Measurements from ENCODE around the gene EGR4.
"Not testable (repeated sequence)": the region's sequence is repeated elsewhere in the genome, so short reads cannot be mapped to it uniquely, and the experiment has no call there.

EGR4 gene

DNA sequence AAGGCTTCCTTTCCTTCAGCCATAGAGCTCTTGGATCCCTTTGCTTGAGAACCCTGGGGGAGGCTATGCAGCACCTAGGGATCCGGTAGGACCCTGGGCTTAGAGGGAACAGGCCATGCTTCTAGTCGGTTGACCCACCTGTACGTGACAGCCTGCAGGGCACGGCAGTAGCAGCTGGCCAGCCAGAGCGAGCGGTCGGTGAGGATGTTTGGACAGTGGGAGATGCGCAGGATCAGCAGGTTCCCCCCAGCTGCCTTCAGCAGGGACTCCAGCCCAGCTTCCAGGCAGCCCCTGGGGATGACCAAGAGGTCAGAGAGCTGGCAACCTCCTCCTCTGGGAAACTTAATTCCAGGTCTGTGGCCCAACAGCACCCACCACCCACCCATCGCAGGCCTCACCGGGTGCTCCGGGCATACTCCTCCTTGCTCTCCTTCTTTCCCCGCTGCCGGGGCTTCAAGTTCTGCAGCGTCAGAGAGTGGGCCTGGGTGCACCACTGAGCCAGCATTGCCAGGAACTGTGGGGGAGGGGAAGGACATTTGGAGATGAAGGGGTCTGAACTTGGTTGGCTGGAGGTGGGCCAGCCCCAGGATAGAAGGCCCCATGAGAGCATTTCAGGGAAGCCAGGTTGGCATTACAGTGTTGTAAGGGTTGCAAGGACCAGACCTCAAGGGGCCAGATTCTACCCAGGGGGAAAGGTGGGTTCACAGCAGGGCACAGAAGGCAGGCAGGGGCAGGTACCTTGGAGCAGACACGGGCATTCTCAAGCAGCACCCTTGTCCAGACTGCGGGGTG, 29.6 kb downstream of the EGR4 start:
- no peak for DNase-seq (ENCODE audit: low spot score)

DNA sequence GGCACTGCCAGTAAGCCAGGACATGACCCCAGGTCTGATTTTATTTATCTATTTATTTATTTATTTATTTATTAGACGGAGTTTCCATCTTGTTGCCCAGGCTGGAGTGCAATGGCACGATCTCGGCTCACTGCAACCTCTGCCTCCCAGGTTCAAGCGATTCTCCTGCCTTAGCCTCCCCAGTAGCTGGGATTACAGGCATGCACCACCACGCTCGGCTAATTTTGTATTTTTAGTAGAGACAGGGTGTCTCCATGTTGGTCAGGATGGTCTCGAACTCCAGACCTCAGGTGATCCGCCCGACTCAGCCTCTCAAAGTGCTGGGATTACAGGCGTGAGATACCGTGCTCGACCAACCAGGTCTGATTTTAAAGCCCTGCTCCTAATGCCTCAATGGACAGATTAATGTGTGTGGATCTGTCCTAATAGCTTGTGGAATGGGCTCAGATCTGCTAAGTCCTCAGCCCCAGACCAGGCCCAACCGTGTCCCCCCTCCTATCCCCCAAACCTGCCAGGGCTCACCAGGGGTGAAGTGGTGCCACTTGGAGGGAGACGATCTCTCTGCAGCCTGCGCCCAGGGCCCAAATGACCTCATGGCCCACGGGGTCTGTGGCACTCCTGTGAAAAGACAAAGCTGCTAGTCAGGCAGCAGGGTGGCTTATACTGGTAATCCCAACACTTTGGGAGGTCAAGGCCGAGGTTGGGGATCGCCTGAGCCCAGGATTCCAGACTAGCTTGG, 30.5 kb downstream of the EGR4 start:
- not testable (repeated sequence) for DNase-seq (ENCODE audit: low spot score)

DNA sequence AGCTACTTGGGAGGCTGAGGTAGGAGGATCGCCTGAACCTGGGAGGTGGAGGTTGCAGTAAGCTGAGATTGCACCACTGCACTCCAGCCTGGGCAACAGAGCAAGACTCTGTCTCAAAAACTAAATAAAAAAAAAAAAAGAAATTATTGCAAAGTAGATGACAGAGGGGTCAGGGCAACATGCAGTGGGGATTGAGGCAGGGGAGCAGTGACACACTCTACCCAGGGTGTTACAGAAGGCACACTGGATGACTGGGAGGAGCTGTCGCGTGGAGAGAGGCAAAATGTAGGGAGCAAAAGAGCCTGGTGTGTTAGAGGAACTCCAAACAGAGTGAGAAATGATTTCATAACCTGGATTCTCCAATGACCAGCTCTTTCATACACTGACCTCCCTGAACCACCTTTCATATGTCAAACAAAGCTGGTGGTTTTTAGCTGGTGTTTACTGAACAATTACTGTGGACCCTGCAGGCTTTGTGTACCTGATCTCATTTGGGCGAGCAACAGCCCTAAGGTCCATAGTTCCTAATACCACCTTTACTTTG, 31.2 kb downstream of the EGR4 start:
- DNase-seq (ENCODE audit: low spot score): no peak

DNA sequence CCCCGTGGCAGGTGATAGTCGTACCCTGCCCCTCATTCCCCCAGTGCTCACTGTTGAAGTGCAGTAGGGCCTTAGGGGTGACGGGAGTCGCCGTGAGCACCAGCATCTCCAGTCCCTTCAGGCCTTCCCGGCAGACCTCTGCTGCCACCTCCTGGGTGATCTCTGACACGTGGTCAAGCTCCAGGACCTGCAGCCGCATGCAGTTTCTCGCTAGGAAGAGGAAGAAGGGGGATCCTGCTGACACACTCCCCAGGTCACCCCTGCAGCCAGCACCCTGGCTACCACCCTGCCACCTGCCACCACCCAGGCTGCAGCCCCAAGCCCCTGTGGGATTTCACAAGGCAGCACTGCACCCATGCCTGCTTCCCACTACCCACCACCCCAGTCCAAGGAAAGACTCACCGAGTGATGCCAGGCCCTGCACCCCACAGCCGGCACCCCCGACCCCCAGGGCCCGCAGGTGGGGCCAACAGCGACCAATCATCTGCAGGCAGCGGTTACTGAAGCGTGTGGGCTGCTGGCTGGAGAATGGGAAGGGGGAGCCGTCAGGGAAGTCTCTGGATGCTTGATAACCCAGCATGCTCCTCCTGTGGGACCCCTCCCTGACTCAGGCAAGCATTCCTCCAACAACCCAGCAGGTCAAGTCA, 32.9 kb downstream of the EGR4 start:
- no peak for DNase-seq (ENCODE audit: low spot score)

DNA sequence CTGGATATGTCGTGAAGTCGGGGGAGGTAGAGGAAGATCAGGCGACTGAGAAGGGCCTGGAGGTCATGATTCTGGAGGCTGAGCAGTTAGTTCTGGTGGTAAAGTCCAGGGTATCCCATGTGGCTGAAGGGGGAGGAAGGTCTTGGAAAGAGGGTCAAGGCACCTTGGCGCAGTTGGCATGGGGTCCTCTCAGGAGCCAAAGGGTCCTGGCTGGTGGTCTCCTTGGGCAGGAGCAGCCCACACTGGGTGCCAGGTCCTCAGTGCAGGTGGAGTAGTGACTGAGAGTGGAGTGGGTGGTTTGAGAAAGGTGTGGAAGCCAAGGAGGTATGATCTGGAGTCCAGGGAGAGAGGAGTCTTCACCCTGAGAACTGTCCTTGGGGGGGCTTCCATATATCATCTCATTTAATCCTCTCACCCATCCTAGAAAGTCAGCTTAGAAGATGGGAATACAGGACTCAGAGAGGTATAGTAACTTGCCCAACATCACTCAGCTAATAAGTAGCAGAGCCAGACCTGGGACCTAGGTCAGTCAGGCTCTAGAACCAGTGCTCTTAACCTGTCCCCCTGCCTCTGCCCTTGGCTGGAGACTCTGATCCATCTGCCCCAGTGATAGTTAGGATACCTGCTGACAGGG, 33.5 kb downstream of the EGR4 start:
- DNase-seq (ENCODE audit: low spot score): no peak

DNA sequence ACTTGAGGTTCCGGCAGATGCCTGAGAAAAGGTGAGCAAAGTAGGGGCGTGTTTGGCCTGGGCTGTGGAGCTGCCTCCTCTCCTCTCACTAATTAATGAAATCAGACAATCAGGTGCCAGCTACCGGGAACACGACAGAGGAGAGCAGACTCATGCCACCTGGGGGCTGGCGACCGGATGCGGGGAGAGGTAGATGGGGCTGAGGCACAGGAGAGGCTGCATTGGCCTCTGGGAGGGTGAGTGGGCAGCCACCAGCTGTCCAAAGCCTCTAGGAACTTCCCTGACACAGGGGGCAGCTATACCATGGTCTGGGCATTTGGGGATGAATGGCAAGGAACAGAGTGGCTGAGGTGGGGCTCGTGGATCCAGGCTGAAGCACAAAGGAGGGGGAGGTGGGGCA, 34.1 kb downstream of the EGR4 start:
- no peak for DNase-seq (ENCODE audit: low spot score)

DNA sequence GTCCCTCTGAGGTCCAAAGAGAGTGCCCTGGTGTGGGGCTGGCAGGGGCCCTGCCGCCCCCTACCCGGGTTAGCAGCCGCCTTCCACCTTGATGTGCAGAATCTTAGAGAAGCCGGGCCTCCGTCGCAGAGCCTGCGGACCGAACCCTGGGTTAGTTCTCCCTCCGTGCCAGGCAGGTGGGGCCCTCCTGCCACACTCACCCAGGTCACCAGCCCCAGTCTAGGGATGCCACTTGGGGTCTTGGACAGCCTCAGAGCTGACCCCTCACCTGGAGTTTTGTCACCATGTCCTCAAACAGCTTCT, 34.5 kb downstream of the EGR4 start:
- no peak for DNase-seq (ENCODE audit: low spot score)

DNA sequence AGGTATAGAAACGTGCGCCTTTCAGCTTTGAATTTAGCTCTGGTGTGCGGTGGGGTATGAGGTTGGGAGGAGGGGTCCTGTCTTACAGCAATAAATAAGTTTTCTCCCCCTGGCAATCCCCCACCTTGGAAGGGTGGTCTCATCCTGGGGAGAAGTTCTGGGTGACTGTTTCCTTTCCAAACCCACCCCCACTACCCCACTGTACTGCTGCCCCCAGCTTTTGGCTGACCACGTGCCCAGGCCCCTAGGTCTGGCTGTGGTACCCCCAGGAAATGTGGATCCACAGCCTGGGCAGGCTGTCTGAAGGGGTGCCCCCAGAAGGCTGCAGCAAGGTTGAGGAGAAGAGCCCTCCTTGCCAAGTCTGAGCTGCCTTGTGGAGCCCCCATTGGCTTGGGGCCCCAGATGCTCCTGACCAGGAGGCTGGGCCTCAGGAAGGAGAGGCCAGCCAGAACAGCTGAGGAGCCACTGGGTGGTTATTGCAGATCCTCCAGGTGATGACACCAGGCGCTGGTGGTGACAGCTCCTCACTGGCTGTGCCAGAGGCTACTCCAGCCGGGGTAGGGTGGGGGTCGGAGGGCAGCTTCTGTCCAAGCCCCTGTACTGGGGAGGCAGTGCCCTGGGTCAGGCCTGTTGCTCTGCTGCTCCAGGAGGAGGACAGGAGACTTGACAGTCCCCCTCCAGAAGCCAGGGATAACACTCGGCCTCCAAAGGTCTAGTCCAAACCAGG, 35.0 kb downstream of the EGR4 start:
- no peak for DNase-seq (ENCODE audit: low spot score)

DNA sequence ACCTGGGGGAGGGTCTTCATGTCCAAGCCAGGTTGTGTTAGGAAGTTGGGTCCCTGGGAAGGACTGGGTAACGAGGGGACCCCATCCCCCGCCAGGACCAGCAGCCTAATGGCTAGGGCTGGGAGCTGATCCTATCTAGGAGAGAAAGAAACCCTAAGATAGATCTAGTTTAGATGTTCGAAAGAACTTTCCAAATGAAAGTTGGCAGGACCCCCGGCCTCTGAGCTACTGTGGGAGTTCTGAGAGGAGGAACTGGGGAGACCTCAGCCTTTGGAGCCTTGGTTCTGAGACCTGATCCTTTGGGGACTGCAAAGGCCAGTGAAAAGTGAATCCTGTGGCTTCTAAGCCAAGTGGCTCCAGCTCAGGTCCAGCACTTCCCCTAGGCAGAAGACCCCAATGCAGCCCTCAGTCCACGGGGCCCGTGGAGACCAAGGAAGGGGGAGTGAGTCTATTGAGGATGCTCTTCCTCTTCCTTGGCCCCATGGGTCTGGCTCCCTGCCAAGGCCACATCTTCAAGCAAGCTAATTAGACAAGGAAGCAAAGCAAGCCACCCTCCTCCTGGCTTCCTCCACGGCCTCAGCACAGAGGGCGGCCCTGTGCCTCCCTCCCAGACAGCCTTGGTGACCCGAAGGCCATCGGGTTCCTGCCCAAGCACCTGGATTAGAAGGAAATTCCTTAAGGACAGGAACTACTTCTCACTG, 35.8 kb downstream of the EGR4 start:
- DNase-seq (ENCODE audit: low spot score): no peak

DNA sequence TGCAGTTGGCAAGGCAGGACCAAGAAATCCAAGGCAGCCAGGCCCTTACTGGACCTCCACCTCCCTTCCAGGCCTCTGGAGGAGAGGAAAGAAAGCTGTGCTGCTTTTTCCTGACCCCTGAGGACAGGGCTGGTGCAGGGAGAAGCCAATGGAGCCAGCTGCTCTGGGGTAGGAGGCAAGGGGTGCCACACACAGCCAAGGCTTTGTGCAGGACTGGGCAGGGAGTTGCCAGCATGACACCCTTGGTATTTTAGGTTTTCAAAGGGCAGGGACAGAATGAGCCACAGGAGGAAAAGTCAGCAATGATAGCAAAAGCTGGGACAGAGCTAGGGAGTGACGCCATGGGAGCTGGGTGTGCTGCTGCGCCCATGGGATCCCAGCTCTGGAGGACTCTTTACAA, 36.3 kb downstream of the EGR4 start:
- no peak for DNase-seq (ENCODE audit: low spot score)

DNA sequence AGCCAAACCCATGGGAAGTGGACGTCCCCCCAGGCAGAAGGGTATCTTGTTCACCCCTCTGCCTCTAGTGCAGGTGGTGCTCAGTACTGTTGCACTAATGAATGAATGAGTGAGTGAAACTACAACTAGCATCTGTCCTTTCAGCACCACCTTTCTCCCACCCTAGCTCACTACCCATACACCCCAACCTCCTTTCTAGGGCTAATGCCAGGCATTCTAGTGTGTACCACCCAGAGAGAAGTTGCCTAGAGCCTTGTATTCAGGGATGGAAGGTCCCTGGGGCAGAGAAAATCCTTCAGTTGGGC, 36.8 kb downstream of the EGR4 start:
- DNase-seq (ENCODE audit: low spot score): no peak

DNA sequence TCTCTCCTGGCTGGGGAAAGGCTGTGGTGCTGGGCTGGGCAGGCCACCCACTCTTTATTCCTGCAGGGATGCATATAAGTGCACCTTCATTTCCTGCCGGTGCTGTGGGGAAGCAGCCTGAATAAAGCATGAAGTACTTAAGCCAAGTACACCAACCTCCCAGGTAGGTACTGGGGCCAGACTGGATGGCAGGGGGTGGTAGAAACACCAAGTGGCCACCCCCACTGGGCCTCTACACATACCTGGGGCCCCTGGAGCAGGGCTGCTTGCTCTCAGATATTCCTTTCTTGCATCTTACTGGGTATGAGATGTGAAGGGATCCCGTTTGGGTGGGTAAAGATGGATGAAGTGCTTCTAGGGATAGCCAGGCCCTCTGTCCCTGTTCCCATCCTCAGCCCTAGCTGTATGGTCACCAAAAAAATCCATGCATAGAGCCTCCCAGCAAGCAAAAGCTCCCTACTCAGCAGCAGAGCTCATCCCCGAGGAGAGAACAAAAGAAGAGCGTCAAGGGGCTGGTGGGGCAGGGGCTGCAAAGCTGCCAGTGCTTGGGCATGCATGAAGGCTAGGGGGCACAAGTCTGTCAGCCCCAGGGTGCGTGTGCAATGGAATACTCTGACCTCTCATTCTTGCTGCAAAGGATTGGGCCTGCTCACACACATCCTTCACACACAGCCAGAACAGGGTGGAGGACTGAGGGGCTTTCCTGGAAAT, 37.3 kb downstream of the EGR4 start:
- DNase-seq (ENCODE audit: low spot score): no peak

DNA sequence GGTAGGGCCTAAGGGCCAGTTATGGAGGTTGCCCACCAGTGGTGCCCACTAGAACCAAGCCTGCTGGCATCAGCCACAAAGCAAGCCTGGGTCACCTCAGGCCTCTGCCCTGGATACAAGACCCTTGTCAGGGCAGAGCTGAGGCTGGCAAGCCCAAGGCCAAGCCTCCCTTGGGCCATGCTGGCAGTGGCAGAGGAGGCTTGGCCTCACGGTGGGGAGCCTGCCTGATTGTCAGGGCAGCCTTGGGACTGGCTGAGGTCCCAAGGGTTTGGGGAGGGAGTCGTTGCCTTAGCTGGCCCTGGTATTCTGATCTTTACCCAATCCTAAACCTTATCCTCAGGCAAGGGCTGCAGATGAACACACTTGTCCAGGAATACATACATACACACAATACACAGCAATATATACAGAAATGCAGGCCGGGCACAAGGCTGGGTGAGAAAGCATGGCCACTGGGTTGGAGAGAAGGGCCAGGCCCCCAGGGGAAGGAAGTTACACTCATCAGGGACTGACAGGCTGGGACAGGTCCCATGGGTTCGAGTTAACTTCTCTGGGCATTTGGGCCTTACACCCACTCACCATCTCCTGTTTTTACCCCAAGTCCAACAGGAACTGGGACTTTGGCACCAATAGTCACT, 38.2 kb downstream of the EGR4 start:
- DNase-seq (ENCODE audit: low spot score): no peak

DNA sequence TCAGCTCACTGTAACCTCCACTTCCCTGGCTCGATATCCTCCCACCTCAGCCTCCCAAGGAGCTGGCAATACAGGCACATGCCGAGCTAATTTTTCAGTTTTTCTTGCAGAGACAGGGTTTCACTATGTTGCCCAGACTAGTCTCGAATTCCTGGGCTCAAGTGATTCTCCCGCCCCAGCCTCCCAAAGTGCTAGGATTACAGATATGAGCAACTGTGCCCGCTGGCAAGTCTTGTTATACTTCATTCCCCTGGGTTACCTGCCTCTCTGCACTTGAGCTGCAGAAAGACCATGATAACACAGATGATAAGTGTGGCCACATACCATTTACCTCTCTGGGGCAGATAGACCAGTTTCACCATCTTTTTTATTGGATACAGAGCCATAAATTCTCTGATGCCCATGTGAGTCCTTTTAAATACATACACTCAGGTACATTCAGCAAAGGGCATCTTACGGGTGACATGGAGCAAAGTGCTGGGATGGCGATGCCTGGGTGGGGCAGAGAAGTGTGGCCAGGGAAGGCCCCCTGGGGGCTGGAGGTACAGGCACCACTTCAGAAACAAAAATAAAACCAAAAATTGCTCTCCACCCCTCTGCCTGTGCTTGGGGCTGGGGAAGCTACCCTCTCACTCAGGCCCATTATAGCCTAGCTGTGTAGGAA, 38.9 kb downstream of the EGR4 start:
- no peak for DNase-seq (ENCODE audit: low spot score)

DNA sequence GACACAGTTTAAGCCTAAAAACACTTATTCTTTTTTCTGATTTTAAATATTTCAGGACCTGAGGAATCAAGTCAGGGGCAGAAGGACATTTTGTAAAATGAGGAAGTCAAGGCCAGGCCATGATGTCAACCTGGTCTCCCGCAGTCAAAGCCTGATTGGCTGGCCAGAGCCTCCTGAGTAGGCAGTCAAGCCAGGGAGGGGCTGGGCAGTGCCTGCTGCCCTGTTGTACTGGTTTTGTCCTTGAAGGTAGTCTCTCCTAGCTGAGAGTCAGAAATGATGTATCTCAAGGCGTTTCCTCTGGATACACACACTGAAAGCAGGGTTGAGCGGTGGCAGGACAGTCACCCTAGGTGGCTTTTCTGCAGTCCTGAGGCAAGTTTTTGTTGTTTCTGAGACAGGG, 39.4 kb downstream of the EGR4 start:
- no peak for DNase-seq (ENCODE audit: low spot score)

DNA sequence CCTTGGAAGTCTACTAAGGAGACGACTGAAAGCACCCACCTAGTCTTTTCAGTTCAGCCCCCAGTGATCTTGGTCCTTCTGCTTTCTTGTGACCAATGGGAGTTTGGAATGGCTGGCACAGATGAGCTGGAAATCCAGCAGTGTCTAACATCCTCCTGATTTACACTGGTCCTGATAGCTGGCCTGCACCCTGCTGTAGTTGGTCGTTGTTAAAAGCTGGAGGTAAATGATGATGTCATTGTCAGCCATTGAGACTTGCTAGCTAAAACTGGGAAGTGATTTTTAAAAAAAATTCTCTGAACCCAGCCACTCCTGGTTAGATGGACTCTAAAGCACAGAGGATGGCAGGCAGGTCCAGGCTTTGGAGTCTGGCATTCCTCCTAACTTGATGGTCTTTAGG, 39.9 kb downstream of the EGR4 start:
- no peak for DNase-seq (ENCODE audit: low spot score)

DNA sequence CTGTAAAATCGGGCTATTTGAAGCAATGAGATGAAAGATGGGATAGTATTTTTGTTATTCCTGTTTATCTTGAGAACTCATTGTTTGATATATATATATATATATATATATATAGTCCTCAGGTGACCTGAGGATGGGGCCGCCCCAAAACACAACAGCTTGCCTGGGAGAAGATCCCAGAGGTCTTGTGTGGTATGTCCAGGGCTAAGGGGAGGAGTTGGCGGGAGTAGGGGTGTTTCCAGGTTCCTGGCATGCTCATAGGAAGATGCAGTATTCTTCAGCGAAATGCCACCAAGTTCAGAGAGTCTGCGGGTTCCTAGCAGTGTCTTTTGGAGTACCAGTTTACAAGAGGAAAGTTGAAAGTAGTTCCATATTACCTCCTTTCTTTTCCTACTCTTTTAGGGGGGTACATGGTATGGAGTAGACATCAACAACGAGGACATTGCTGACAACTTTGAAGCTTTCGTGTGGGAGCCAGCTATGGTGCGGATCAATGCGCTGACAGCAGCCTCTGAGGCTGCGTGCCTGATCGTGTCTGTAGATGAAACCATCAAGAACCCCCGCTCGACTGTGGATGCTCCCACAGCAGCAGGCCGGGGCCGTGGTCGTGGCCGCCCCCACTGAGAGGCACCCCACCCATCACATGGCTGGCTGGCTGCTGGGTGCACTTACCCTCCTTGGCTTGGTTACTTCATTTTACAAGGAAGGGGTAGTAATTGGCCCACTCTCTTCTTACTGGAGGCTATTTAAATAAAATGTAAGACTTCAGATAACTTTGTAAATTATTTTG, 40.9 kb downstream of the EGR4 start:
- DNase-seq (ENCODE audit: low spot score): no peak

DNA sequence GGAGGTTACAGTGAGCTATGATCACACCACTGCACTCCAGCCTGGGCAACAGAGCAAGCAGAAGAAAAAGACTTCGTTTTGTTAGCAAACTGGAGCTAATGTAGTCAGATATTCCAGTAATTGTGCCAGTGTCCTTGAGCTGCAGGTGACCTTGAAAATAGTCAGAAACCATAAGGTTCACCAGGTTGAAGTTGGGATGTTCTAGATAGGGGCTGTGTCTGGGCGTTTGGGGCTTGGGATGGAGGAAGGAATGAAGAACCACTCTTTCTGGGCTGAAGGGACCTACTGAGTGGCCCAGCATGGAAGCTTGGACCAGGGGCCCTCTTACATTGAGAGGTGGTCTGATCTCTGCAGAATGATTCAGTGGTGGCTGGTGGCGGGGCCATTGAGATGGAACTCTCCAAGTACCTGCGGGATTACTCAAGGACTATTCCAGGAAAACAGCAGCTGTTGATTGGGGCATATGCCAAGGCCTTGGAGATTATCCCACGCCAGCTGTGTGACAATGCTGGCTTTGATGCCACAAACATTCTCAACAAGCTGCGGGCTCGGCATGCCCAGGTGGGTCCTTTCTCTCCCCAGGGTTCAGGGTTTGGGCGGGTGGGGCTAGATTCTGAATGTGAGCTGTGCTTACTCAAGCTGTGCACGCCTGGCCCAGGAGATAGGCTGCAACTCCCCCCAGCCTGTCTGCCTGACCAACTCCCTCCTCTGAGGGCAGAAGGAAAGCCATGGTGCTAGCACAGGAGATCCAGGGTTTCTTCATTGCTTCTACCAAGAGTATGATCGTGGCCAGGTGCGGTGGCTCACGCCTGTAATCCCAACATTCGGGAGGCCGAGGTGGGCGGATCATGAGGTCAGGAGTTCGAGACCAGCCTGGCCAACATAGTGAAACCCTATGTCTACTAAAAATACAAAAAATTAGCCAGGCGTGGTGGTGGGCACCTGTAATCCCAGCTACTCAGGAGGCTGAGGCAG, 42.2 kb downstream of the EGR4 start:
- no peak for DNase-seq (ENCODE audit: low spot score)

Data from LoVo (cell line).